Stimulated activated CD4-positive, alpha-beta T cell treated with anti-CD3 and anti-CD28 coated beads, Interleukin-1b, Interleukin-23, amount 100 ng/mL, for 24 hours (primary cell): ENCODE results near the gene CTSE.

Source experiments
- DNase-seq, 4 experiments: peaks; one replicate each; pipeline ENCODE4 v3.0.0-alpha.2; 2020; ENCODE audit warnings: low read depth in 4 of 4, low spot score in 1 of 4

CTSE gene

GRCh38 chr1:205993068-205993467 is 30.6 kb downstream of the CTSE start:
- DNase-seq = no peak

GRCh38 chr1:205992218-205992882 is 31.3 kb downstream of the CTSE start:
- no peak for DNase-seq

- no peak for DNase-seq
These were observed 32.5 kb downstream of the CTSE start for GRCh38 chr1:205991237-205991636.

GRCh38 chr1:205990226-205990625 is 33.5 kb downstream of the CTSE start:
- DNase-seq = no peak

- DNase-seq = no peak
These were observed 33.9 kb downstream of the CTSE start for GRCh38 chr1:205989786-205990185.

GRCh38 chr1:205988585-205988995 is 35.1 kb downstream of the CTSE start:
- no peak for DNase-seq

GRCh38 chr1:205986861-205987260 is 36.8 kb downstream of the CTSE start:
- no peak for DNase-seq

GRCh38 chr1:205986292-205986691 is 37.4 kb downstream of the CTSE start:
- no peak for DNase-seq

- DNase-seq = no peak
These were observed 38.2 kb downstream of the CTSE start for GRCh38 chr1:205985330-205986005.

- DNase-seq = no peak
These were observed 39.6 kb downstream of the CTSE start for GRCh38 chr1:205983925-205984725.

GRCh38 chr1:205981257-205981656 is 42.4 kb downstream of the CTSE start:
- DNase-seq = no peak

- no peak for DNase-seq
These were observed 43.3 kb downstream of the CTSE start for GRCh38 chr1:205980237-205980870.

GRCh38 chr1:205979301-205979700 is 44.4 kb downstream of the CTSE start:
- no peak for DNase-seq

- no peak for DNase-seq
These were observed 45.0 kb downstream of the CTSE start for GRCh38 chr1:205978676-205979075.

GRCh38 chr1:205977402-205978014 is 46.2 kb downstream of the CTSE start:
- DNase-seq = peak; percentile 58 to 68 (median 65)

- DNase-seq = no peak
These were observed 46.8 kb downstream of the CTSE start for GRCh38 chr1:205976708-205977401.

GRCh38 chr1:205976036-205976435 is 47.7 kb downstream of the CTSE start:
- DNase-seq = no peak

GRCh38 chr1:205975387-205975998 is 48.2 kb downstream of the CTSE start:
- no peak for DNase-seq

GRCh38 chr1:205974712-205975111 is 49.0 kb downstream of the CTSE start:
- DNase-seq = no peak
